Measurements from ENCODE around the gene CDC34. TPM values are rescaled to one million over a fixed set of nuclear protein-coding genes. Genes with fewer than 3 reads are reported as not detected.

CDC34 gene
- total RNA-seq, 1 donor from 2014 or later, result 40.0 TPM

DNA sequence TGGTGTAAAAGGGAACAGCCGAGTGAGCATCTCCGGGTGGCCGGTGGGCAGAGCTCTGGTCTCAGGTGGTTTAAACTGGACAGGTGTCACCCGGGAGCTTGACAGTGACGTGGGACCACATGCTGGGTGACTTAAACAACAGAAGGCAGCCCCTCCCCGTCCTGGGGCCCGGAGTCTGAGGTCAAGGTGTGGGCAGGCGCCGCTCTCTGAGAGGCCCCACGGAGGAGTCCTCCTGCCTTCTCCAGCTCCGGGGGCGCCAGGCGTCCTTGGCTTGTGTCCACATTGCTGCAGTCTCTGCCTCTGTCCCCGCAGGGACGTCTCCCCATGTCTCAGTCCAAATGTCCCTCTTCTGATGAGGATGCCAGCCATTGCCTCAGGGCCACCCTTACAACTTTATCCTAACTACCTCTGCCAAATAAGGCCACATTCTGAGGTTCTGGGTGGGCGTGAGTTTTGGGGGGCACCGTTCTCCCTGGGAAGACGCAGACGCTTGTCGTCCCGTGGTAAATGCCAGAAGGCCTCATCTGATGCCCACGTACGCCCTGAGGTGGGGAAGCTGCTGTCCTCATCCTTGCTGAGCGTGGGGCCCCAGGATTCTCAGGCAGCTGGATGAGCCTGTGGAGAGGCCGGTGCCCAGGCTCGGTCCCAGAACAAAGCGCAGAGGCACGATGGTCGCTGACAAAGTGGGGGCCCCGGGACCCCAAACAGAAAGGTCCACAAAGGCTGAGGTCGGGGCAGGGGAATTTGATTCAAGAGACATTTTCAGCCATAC lies 25.2 kb downstream of the CDC34 start:
- ATAC-seq (peak in 1 of 2 donors; percentile 7), DNase-seq (peak; percentile 49)
- Histone ChIP-seq H3K4me3 (peak overlapping the region; percentile 6), H3K27me3 (ENCODE audit: low read depth) (no peaks in the 10 kb centered on the region), H3K27ac (peak overlapping the region; percentile 53), H3K36me3 (no peaks in the 10 kb centered on the region), H3K4me1 (peaks cover 23% of the 10 kb centered on the region), H3K9me3 (no peaks in the 10 kb centered on the region)
- intact Hi-C loops (cut with DNase I), result no loop called here
- TF ChIP-seq CTCF (IDR thresholded peaks at IDR 0.05), result no peak

DNA sequence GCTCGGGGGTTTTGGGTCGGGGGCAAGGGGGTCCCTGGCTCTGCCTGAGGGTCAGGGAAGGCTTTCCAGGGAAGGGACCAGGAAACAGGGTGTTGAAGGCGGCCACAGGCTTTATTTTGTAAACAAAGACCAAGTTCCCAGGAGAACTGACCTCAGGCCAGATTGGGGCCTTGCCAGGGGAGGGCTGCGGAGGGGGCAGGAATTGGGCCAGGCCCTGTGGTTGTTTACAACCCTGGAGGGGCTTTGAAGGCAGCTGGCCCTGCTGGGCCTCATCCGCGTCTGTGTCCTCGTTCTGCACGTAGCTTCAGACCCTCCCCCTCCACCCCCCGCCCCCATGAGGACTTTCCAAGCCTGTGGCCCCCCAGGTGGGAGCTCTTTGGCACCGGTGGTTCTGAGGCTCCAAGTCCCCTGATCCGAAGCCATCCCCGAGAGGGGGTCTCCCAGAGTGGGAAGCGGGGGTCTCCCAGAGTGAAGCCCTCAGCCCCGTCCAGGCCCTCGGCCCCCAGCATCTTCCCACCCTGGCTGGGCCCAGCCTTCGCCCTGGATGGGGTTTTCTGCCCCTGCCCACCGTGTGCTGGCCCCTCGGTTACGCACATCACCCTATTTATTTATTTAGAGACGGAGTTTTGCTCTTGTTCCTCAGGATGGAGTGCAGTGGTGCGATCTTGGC lies 27.3 kb downstream of the CDC34 start:
- Histone ChIP-seq H3K4me3 (no peak overlapping the region), H3K4me1 (peaks cover 23% of the 10 kb centered on the region), H3K36me3 (no peaks in the 10 kb centered on the region), H3K27me3 (ENCODE audit: low read depth) (no peaks in the 10 kb centered on the region), H3K9me3 (no peaks in the 10 kb centered on the region), H3K27ac (peak overlapping the region; percentile 36)
- DNase-seq (peak; percentile 52), ATAC-seq (no peak)
- intact Hi-C loops (cut with DNase I), result no loop called here
- no peak for TF ChIP-seq CTCF (IDR thresholded peaks at IDR 0.05)

DNA sequence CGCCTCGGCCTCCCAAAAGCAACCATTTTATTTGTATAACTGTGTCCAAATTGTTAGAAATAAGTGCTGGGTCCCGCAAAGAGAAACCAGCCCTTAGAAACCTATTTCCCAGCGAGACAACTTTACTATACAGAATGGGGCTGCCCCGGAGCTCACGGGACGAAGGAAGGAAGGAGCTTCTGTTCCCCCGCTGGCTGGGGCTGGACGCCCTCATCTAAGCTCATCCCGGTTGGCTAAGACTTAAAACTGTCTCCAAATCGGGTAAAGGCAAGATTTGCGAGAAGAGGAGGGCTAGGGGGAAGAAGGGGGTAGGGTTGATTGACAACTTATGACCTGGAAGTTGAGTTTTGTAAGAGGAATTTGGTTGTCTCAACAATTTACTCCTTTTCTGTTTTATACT lies 28.6 kb downstream of the CDC34 start:
- intact Hi-C loops (cut with DNase I), result no loop called here
- Histone ChIP-seq H3K27me3 (ENCODE audit: low read depth) (no peaks in the 10 kb centered on the region), H3K4me1 (peaks cover 23% of the 10 kb centered on the region), H3K27ac (no peak overlapping the region), H3K9me3 (no peaks in the 10 kb centered on the region), H3K36me3 (no peaks in the 10 kb centered on the region), H3K4me3 (no peak overlapping the region)
- TF ChIP-seq CTCF (IDR thresholded peaks at IDR 0.05), result no peak
- ATAC-seq (peak in 1 of 2 donors; percentile 22), DNase-seq (no peak)

GRCh38 chr19:566403-566802 lies 34.8 kb downstream of the CDC34 start:
- Histone ChIP-seq H3K27ac (peak overlapping the region; percentile 49), H3K4me3 (peak overlapping the region; percentile 27), H3K36me3 (no peaks in the 10 kb centered on the region), H3K9me3 (no peaks in the 10 kb centered on the region), H3K27me3 (ENCODE audit: low read depth) (no peaks in the 10 kb centered on the region), H3K4me1 (peaks cover 7% of the 10 kb centered on the region)
- no peak for TF ChIP-seq CTCF (IDR thresholded peaks at IDR 0.05)
- peak; percentile 60 to 74 for ATAC-seq
- DNase-seq, result peak; percentile 71
- intact Hi-C loops (cut with DNase I), result no loop called here

DNA sequence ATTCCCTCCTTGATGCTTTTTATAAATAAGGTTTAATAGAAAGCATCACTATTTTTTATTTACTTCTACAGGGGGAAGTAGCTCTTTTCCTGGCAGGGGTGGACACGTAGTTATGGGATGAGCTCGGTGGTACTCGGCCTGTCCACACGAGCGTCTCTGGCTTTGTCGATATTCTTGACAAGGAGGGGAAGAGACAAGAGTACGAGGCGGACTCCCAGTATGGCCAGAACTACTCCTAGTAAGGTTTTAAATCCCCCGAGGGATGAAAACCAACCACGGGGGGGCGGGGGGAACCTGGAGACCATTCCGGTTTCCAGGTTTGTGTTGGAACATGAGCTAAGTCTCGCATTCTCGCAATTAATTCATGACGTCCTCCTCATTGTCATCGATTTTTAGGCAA lies 35.3 kb downstream of the CDC34 start:
- no peaks in the 10 kb centered on the region for H3K27me3 ChIP-seq (ENCODE audit: low read depth)
- intact Hi-C loops (cut with DNase I), result no loop called here
- no peaks in the 10 kb centered on the region for H3K9me3 ChIP-seq
- H3K36me3 ChIP-seq, result no peaks in the 10 kb centered on the region
- no peak for TF ChIP-seq CTCF (IDR thresholded peaks at IDR 0.05)
- ATAC-seq (no peak), DNase-seq (no peak)
- H3K27ac ChIP-seq, result peak overlapping the region; percentile 49
- peak overlapping the region; percentile 27 for H3K4me3 ChIP-seq
- H3K4me1 ChIP-seq, result peaks cover 11% of the 10 kb centered on the region

All from lower lobe of right lung (tissue), 2 donors.